ENCODE measurements around the gene MRPL1. TPM values are rescaled to one million over a fixed set of nuclear protein-coding genes. Genes with fewer than 3 reads are reported as not detected.

Gene MRPL1
- total and polyA plus RNA-seq, 9 of the 15 experiments (the other 6 are each of a cell fraction or from before 2014, with no cell fraction given): 38.4 to 75.7 (median 63.7) TPM

DNA sequence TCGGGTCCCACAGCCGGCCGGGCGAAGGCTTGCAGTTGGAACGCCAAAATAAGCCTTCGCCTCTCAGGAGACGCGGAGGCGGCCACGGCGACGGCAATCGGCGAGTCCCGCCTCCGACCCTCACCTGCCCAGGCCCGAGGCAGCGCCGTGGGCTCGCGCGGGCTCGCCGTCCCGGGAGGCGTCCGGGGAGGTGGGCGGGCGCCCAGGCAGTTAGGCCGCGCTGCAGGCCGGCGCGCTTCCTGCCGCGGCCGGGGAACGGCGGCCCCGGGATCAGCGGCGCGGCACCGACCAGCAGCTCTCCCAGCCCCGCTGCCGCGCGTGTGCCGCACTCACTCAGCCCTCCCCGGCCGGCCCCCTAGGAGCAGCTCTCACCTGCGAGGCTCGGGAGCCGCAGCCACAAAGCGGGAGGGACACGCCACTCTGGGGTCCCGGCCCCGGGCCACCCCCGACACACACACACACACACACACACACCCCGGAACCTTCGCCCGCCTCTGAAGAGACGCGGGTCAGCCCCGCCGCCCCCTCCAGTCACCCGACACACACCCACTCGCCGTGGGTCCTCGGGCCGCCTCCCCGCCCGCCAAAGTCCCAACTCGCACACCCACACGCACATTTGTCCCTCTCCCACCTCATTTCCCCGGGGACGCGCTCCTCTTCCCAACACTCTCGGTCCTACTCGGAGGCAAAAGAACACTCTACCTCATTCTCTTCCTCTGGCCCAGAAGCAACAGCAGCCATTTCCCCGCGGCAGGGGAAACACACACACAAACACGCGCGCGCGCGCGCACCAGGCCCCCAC is 43.8 kb upstream of the MRPL1 start, which contains the start of gene CNOT6L (continued):
- TF ChIP-seq ZNF639 (CRISPR knock-in tag; conservative IDR thresholded peaks at IDR 0.05 in 1 of 2, IDR thresholded peaks at IDR 0.05 in 1 of 2) (peak in 1 of 2 experiments; percentile 43; a peak in 1 of 4 replicates), SP1 (CRISPR knock-in tag; IDR thresholded peaks at IDR 0.05) (no peak), ZBTB8A (IDR thresholded peaks at IDR 0.05; ENCODE audit: partially characterized antibody) (no peak), POLR2G (IDR thresholded peaks at IDR 0.05; ENCODE audit: low read depth, low read length) (peak; percentile 78), TCF7 (IDR thresholded peaks at IDR 0.05; ENCODE audit: borderline replicate concordance) (no peak), LARP7 (IDR thresholded peaks at IDR 0.05) (0 out of 2 replicates have a peak, but pooled peaks have one; percentile 48), TAF9B (IDR thresholded peaks at IDR 0.05; ENCODE audit: partially characterized antibody) (peak; percentile 39), ZNF3 (CRISPR knock-in tag; IDR thresholded peaks at IDR 0.05) (no peak), FOXP1 (CRISPR knock-in tag; IDR thresholded peaks at IDR 0.05) (peak; percentile 45; the same call in 1 of the 2 replicates), NFIC (IDR thresholded peaks at IDR 0.05) (0 out of 2 replicates have a peak, but pooled peaks have one; percentile 24), ARID4B (CRISPR knock-in tag; IDR thresholded peaks at IDR 0.05) (peak; percentile 45), BDP1 (IDR thresholded peaks at IDR 0.05; ENCODE audit: insufficient read depth, insufficient read length) (no peak), BRD9 (IDR thresholded peaks at IDR 0.05; ENCODE audit: low read depth, partially characterized antibody) (peak; percentile 74), TCF15 (CRISPR knock-in tag; IDR thresholded peaks at IDR 0.05) (no peak)
- TF ChIP-seq, protein P1, sequence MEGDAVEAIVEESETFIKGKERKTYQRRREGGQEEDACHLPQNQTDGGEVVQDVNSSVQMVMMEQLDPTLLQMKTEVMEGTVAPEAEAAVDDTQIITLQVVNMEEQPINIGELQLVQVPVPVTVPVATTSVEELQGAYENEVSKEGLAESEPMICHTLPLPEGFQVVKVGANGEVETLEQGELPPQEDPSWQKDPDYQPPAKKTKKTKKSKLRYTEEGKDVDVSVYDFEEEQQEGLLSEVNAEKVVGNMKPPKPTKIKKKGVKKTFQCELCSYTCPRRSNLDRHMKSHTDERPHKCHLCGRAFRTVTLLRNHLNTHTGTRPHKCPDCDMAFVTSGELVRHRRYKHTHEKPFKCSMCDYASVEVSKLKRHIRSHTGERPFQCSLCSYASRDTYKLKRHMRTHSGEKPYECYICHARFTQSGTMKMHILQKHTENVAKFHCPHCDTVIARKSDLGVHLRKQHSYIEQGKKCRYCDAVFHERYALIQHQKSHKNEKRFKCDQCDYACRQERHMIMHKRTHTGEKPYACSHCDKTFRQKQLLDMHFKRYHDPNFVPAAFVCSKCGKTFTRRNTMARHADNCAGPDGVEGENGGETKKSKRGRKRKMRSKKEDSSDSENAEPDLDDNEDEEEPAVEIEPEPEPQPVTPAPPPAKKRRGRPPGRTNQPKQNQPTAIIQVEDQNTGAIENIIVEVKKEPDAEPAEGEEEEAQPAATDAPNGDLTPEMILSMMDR (IDR thresholded peaks at IDR 0.05 in 2 of 3, conservative IDR thresholded peaks at IDR 0.05 in 1 of 3; ENCODE audit: insufficient read depth in 2 of 3, low read depth in 1 of 3, low read length in 3 of 3): no peak
- TF ChIP-seq, protein P2, sequence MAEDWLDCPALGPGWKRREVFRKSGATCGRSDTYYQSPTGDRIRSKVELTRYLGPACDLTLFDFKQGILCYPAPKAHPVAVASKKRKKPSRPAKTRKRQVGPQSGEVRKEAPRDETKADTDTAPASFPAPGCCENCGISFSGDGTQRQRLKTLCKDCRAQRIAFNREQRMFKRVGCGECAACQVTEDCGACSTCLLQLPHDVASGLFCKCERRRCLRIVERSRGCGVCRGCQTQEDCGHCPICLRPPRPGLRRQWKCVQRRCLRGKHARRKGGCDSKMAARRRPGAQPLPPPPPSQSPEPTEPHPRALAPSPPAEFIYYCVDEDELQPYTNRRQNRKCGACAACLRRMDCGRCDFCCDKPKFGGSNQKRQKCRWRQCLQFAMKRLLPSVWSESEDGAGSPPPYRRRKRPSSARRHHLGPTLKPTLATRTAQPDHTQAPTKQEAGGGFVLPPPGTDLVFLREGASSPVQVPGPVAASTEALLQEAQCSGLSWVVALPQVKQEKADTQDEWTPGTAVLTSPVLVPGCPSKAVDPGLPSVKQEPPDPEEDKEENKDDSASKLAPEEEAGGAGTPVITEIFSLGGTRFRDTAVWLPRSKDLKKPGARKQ (CRISPR knock-in tag; IDR thresholded peaks at IDR 0.05): no peak

Measured in K562 (cell line).